LNCAP (cell line): Measurements from ENCODE around the gene SPNS3.

ENCODE experiments used
- TF ChIP-seq, protein P1 (sequence below): fragments of 450-650 bp; IDR thresholded peaks from 2 replicates; pipeline ENCODE4 v1.5.1; 2017; ENCODE audit warnings: mild to moderate bottlenecking

SPNS3 gene

DNA sequence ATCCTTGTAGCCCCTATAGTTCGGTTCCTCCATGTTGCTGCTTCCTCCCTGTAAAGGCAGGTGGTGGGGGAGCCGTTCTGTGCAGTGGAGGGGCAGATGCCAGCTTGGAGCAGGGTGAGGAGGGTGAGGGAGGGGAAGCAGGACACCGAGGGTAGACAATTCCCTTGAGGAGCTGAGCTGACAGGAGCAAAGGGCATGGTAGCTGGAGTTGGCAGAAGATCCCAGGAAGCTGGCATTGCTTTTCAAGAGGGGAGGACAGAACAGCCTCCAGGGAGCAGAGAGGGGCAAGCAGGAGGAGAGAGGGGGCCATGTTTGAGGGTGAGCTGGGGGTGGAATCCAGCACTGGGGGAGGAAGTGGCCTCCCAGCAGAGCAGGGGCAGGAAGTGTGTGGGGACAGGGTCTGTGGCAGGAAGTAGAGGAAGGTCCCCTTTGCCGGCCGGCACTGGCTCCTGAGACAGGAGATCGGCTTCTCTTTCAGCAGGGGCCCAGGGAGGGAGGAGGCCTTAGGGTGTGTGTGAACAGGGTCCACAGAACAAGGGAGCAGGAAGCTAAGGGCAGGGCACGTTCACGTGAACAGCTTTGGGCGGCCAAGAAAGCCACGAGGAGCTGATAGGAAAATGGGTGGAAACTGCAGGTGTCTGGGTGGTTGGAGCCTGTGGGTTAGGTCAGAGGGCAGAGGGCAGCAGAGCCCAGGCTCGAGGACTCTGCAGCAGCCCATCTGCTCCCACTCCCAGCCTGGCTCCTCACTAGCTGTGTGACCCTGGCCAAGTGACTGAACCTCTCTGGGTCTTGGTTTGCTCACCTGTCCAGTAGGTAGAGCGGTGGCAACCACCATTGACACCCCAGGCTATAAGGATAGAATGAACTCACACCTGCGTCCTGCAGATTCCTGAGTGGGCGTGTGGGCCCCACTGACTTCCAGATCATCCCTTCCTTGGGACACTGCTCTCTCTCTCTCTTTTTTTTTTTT, 47.5 kb downstream of the SPNS3 start:
- TF ChIP-seq, protein P1, sequence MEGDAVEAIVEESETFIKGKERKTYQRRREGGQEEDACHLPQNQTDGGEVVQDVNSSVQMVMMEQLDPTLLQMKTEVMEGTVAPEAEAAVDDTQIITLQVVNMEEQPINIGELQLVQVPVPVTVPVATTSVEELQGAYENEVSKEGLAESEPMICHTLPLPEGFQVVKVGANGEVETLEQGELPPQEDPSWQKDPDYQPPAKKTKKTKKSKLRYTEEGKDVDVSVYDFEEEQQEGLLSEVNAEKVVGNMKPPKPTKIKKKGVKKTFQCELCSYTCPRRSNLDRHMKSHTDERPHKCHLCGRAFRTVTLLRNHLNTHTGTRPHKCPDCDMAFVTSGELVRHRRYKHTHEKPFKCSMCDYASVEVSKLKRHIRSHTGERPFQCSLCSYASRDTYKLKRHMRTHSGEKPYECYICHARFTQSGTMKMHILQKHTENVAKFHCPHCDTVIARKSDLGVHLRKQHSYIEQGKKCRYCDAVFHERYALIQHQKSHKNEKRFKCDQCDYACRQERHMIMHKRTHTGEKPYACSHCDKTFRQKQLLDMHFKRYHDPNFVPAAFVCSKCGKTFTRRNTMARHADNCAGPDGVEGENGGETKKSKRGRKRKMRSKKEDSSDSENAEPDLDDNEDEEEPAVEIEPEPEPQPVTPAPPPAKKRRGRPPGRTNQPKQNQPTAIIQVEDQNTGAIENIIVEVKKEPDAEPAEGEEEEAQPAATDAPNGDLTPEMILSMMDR, result no peak

DNA sequence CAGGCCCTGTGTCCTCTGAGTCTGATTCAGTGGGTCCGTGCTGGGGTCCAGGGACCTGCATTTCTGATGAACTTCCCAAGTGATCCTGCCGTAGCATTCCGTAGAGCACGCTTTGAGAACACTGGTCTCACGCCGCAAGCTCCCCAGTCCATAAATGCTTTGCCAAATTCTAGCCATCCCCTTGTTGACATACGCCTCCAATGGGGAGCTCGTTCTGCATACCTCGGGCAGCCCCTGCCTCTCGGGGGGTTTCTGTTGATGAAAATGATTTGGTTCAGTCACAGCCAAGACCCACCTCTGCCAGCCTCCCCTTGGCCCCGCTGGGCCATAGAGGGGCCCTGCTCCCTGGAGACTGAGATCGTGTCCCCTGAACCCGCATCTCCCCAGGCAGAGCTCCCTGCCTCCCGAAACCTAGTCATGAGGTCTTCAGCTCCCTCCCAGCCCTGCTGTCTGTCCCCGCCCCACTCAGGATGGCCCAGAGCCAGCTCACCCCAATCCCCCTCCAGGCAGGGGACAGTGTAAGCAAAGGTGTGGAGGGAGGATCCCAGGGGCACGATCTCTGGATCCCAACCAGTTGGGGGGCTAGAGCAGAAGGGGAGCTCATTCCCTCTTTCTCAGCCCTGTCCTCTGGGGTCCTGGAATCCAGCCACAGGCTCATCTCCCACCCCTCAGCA, 48.7 kb downstream of the SPNS3 start:
- TF ChIP-seq, protein P1, result no peak

DNA sequence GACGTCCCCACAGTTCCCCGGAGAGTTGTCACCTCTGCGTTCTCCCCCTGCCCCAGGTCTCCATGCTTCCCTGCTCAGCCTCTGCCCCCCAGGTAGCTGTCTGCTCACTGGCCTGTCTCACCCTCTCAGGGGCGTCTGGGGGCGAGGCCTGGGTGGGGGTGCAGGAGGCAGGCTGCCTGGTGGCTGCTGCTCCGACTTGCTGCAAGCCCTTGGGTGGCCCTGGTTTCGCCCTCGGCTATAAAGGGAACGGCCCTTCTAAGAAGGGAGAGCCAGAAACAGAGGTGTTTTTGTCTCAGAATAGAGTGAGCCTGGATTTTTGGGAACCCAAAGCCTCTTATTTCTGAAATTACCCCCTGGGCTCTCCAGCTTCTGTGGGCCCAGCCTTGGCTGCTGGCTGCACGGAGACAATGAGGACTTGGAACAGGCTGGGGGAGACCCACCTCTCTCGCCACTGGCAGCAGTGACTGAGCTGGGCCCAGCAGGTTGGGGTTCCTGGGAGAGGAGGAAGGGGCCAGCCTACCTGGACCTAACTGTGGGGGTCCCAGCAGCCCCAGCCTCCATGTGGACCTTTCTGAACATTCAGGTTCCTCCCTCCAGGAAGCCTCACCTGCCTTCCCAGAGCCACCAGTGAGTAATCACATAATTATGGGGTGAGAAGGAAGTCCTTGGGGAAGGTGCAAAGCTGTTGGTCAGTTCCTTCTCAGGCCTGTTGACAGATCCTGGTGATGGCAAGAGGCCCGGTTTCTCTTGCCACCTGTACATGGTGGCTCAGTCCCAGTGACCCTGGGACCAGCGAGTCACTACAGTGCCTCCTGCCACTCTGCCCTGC, 49.5 kb downstream of the SPNS3 start:
- TF ChIP-seq, protein P1, result no peak

DNA sequence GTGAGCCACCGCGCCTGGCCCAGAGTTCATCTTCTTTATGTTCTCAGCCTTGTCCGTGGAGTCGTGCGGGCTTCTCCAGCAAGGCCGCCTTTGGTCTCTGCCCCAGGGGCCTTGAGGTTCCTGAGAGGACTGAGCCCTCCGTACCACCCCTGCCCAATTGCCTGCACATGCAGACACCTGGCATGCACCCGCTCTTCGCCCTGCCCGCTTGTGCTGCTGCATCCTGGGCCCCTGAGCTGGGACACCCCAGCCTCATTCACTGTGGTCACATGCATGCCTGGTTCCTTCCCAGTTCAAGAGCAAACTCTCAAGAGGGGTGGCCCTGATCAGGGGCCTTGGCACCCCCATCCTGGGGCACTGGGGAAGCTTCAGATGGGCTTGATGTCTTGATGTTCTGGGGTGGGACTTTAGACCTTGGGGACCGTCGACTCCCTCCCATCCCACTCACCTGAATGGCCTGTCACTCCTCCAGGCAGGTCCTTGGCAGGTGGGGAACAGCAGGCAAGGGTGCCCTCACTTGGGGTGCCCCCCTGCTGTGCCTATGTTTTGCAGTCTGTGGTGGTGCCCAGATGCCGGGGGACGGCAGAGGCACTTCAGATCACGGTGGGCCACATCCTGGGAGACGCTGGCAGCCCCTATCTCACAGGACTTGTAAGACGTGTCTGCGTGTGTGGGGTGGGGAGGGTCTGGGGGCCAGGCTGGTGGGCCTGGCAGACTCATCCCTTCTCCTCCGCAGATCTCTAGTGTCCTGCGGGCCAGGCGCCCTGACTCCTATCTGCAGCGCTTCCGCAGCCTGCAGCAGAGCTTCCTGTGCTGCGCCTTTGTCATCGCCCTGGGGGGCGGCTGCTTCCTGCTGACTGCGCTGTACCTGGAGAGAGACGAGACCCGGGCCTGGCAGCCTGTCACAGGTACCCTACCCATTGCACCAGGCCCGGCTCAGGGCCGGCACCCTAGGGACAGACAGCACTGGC, 52.2 kb downstream of the SPNS3 start:
- TF ChIP-seq, protein P1, result no peak

- TF ChIP-seq, protein P1, result no peak
Measured at GRCh38 chr17:4487296-4487695, 53.6 kb downstream of the SPNS3 start.

- TF ChIP-seq, protein P1, result no peak
Measured at GRCh38 chr17:4487820-4488716, 54.3 kb downstream of the SPNS3 start.
